Activated CD4-positive, CD25-positive, alpha-beta regulatory T cell treated with anti-CD3 and anti-CD28 coated beads, Interleukin-2, amount 50 U/mL, for 24 hours (primary cell): Measurements from ENCODE around the gene GET3.

ENCODE experiments used
- ATAC-seq, 2 donors: fragments of 150-1000 bp; cut with Tn5 transposase; one replicate each; pipeline ENCODE4 v1.10.0; 2021; ENCODE audit warnings: mild to moderate bottlenecking in 1 of 2, moderate library complexity in 1 of 2

Gene GET3

GRCh38 chr19:12782424-12783290 is 45.4 kb downstream of the GET3 start:
- peak; percentile 53 to 65 for ATAC-seq

DNA sequence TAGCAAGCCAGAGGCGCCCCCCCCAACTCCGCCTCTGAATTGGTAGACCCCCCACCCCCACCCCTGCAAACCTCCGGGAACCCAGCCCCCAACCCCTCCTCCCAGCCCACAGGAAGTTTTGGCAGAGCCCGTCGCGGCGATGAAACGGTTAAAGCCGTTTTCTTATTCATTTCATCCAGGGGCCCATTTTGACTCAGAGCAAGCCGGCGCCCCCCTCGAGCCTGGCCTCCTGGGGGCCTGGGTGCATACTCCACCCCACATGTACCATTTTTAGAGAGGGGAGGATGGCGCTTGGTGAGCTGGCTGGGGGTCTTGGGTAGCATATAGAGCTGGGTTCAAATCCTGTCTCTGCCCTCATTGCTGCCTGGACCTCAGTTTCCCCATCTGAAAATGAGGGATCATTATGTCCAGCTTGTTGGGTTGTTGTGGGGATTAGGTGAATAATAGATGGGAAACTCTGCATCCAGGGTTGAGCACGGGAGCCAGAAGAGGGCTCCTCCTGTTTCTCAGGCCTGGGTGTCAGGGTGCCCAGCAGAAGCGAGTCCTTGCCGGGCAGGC is 46.1 kb downstream of the GET3 start:
- peak; percentile 11 to 28 for ATAC-seq

- no peak for ATAC-seq
Observed at GRCh38 chr19:12783849-12784393, 46.6 kb downstream of the GET3 start.

- ATAC-seq = peak in 1 of 2 donors; percentile 11
Observed at GRCh38 chr19:12784394-12784870, 47.1 kb downstream of the GET3 start.

GRCh38 chr19:12784871-12785430 is 47.7 kb downstream of the GET3 start:
- ATAC-seq = no peak

GRCh38 chr19:12785431-12786031 is 48.2 kb downstream of the GET3 start:
- ATAC-seq = no peak

DNA sequence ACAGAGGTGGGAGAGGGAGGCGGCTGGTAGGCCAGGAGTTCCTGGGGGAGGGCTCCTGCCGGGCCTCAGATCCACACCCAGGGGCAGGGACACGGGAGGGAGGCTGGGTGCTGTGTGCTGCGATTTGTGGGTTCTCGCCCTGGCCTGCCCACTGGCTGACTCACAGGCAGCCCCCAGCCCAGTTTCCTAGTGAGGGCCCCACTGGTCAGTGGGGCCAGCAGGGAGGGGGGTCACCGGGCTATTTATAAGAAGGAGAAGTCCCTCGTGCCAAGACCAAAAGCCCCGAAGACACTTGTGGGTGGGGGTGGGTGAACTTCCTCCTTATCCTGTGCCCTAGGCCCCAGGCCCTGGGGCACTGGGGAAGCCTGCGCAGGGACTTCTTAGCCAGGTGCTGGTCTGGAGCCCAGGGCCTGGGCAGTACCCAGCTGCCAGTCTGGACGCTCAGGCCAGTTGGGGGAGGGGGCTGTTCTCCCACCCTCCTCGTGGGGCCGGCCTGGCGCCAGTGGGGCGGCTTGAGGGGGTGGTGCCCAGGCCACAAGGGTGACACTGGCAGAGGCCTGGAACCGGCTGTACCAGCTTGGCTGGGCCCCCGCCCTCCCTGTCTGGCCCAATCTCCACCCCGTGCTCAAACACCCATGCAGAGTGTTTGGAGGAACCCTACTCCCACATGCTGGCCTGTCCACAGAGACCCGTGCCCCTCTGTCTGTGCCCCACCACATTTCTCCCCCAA is 49.0 kb downstream of the GET3 start:
- ATAC-seq = no peak

DNA sequence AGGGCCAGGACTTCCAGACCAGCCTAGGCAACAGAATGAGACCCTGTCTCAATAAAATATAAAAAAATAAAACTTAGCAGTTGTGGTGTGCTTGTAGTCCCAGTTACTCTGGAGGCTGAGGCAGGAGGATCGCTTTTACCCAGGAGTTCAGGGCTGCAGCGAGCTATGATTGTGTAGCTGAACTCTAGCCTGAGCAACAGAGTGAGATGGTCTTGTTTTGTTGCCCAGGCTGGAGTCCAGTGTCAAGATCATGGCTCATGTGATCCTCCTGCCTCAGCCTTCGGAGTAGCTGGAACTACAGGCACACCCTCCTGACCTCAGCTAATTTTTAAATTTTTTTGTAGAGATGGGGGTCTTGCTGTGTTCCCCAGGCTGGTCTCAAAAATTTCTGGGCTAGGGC is 49.7 kb downstream of the GET3 start:
- no peak for ATAC-seq

GRCh38 chr19:12787458-12787857 is 50.2 kb downstream of the GET3 start:
- ATAC-seq = no peak

DNA sequence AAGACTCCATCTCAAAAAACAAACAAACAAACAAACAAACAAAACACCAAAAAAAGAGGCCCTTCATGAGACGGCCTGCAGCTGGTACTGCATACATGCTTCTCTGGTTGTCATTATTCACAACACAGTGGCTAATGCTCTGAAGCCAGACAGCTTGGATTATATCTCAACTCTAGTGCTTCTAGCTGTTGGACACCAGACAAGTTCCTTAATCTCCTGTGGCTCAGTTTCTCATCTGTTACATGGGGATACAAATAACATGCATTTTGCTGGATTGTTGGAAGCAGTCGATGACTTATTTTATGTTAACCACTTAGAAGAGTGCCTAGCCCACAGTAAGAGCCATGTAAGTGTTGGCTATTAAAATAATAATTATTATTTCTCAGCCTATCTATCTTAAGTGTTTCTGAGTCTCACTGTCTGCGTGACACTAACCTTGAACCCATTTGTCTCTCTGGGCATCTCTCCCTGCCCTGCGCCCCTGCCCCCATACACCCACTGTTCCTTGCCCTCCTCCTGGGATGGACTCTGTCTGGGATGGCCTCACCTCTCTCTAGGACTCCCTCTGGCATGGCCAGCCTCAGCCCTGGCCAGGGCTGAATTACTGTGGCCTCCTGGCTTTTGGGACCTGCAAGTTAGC is 50.9 kb downstream of the GET3 start:
- no peak for ATAC-seq

- ATAC-seq = no peak
Observed at GRCh38 chr19:12788682-12789097, 51.4 kb downstream of the GET3 start.

DNA sequence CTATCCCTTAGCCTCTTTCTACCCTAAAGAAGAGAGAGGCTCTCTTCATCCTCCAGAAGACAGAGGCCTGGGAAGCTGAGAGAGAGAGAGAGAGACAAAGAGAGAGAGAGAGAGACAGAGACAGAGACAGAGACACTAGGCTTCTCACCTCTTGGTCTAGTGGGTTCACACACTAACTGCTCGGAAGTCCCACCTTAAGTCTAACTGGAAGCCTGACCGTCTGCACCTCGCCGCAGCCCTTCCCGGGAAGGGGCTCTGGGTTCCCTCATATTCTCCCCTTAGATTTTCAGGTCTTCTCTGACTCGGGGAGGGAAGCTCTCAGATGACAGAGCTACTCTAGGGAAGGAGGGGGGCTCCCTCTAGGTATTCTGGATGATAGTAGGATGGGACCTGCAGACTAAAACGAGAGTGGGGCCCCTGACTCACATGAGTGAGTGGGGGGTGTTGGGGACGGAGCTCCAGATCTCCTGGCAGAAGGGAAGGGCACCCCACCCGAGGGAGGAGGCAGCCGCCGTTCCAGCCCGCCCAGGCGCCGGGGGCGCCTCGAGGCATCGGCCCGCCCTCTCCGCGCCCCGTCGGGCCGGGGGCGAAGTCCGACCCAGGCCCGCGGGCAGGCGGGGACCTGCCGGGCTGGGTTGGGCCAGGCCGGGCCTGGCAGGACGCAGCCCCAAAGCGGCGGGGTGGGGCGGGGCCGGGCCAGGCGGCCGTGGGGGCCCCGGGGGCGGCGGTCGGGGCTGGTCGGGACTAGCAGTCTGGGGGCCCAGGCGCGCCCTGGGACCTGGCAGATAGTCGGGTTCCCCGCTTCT is 52.0 kb downstream of the GET3 start:
- ATAC-seq = no peak

DNA sequence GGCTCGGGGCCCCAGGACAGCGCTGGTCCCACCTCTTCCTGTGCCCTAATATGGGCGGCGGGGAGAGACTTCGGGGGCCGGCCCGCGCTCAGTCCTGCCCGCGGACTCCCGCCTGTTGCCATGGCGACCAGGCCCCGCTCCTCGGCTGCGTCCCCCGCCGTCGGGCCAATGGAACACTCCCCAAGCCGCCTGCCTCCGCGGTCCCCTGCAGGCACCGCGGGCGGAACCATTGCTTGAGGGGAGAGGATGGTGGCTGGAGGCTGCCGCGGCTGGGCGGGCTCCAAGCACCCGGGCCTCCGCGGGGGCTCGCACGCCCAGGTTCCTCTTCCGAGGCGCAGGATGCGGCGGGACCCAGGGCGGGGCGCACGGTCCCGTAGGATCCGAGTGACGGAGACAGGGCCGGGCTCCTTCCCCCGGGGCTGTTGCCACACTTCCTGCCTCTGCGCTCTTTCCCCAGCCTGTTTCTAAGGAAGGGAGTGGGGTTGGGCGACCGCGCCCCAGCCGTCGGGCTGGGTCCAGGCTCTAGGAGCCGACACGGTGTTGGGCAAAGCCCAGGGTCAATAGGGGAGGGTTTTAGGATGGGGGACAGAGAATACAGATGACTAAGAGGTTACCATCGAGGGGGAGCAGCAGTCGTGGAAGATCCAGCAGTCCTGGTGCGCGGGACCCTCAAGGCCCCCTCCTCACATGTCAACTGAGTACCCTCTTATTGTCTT is 52.8 kb downstream of the GET3 start:
- peak; percentile 44 to 46 for ATAC-seq

GRCh38 chr19:12790628-12791344 is 53.5 kb downstream of the GET3 start:
- no peak for ATAC-seq

DNA sequence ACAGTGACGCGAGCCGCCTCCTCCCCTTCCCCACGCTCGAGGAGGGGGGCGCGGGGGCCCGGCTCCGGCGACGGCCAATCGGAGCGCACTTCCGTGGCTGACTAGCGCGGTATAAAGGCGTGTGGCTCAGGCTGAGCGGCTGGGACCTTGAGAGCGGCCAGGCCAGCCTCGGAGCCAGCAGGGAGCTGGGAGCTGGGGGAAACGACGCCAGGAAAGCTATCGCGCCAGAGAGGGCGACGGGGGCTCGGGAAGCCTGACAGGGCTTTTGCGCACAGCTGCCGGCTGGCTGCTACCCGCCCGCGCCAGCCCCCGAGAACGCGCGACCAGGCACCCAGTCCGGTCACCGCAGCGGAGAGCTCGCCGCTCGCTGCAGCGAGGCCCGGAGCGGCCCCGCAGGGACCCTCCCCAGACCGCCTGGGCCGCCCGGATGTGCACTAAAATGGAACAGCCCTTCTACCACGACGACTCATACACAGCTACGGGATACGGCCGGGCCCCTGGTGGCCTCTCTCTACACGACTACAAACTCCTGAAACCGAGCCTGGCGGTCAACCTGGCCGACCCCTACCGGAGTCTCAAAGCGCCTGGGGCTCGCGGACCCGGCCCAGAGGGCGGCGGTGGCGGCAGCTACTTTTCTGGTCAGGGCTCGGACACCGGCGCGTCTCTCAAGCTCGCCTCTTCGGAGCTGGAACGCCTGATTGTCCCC is 54.2 kb downstream of the GET3 start, which contains the start of gene JUNB:
Gene JUNB (plus strand): TSS at position 142 of the 706 bp plus-strand sequence. CDS start 286 bp downstream, at position 428.
- peak; percentile 46 to 47 for ATAC-seq

DNA sequence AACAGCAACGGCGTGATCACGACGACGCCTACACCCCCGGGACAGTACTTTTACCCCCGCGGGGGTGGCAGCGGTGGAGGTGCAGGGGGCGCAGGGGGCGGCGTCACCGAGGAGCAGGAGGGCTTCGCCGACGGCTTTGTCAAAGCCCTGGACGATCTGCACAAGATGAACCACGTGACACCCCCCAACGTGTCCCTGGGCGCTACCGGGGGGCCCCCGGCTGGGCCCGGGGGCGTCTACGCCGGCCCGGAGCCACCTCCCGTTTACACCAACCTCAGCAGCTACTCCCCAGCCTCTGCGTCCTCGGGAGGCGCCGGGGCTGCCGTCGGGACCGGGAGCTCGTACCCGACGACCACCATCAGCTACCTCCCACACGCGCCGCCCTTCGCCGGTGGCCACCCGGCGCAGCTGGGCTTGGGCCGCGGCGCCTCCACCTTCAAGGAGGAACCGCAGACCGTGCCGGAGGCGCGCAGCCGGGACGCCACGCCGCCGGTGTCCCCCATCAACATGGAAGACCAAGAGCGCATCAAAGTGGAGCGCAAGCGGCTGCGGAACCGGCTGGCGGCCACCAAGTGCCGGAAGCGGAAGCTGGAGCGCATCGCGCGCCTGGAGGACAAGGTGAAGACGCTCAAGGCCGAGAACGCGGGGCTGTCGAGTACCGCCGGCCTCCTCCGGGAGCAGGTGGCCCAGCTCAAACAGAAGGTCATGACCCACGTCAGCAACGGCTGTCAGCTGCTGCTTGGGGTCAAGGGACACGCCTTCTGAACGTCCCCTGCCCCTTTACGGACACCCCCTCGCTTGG is 55.0 kb downstream of the GET3 start:
- ATAC-seq = no peak

- ATAC-seq = no peak
Observed at GRCh38 chr19:12792853-12793289, 55.6 kb downstream of the GET3 start.
